ENCODE data around the gene REXO5.

DNA sequence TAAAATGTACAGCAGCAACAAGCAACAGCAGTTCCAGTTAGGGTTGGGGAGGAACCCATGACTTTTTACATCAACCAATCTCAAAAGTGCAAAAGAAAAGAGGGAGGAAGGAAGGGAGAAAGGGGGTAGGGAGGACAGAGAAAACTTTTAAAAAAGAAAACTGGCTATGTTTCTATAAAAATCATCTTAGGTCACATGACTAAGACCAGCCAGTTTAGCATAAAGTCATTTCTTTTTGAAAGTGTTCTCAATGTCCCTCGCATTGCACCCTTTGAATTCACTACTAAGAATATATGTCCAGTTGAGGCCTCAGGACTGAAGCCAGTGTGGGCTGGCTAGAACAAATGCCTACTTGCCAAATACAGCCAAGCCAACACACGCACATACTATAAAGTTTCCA, 64.9 kb downstream of the REXO5 start:
- no peak for TF ChIP-seq CTCF (IDR thresholded peaks at IDR 0.05)
- TF ChIP-seq EZH2 (IDR thresholded peaks at IDR 0.05; ENCODE audit: borderline replicate concordance, insufficient read depth, low read depth, low read length, poor library complexity, severe bottlenecking), result no peak

Data from B cell (primary cell).